Measurements from ENCODE around the gene RYR2. TPM values are rescaled to one million over a fixed set of nuclear protein-coding genes. Genes with fewer than 3 reads are reported as not detected.
"Not testable (repeated sequence)": the region's sequence is repeated elsewhere in the genome, so short reads cannot be mapped to it uniquely, and the experiment has no call there.

Gene RYR2
- total RNA-seq, 1 donor: not detected

DNA sequence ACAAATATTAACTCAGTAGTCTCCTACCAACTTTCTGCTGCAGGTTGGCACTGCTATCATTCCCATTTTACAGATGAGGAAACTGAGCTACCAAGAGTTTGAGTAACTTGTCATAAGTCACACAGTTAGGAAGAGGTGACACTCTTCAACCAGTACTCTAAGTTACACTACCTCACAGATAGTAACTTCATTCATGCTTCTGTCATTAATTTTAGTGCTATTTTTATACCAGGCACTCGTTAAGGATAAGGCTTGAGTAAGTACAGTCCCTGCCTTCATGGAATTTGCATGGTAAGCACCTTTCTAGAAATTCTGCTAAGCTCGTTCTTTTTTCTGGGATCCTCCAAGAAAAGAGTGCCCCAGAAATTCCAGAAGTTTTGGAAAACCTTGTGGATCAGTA, 770.1 kb downstream of the RYR2 start:
- no peak for DNase-seq (ENCODE audit: low read depth in 2 of 3, low spot score in 2 of 3)

DNA sequence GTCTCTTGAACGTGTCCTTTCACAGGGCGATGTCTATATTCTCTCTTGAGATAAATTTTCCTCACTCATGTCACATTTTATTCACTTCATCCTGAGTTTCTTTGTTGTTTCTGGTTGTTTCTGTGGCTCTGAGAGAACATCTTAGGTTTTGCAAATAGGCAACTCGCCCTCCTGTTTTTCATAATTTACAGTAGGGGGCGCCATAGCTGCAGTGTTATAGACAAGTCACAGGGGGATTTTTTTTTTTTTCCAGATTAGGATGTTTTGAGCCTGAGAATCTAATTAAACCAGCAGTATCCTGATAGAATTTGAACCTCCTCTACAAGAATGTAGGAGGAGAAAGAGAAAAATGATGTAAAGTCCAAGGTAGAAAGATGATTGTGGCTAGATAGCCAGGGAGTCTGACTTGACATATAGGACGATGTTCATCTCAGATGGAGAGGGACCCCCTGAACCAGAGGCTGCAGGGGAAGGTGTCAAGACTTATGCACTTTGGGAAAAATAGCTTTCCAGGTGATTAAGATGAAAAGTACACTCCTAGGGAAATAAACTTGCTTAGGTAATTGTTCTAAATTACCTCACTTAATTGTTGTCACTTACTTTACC, 772.4 kb downstream of the RYR2 start:
- peak in 2 of 3 donors; percentile 10 to 48 for DNase-seq (ENCODE audit: low read depth in 2 of 3, low spot score in 2 of 3)

DNA sequence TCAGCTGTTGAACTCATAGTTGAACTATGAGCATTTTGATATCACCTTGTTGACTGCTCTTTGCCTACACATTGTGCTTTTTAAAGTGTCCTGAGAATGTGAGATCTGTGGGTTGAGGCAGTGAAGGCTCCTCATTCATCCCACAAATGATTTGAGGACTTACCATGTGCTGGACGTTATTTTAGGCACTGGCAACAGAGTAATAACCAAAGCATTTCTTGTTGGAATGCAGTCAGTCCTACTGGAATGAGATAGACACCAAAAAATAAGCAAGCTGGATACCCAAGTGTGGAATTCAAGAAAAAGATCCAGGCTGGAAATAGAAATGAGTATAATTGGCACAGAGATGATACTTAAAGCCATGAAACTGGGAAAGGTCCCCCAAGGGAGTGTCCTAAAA, 775.3 kb downstream of the RYR2 start:
- DNase-seq (ENCODE audit: low read depth in 2 of 3, low spot score in 2 of 3): no peak

DNA sequence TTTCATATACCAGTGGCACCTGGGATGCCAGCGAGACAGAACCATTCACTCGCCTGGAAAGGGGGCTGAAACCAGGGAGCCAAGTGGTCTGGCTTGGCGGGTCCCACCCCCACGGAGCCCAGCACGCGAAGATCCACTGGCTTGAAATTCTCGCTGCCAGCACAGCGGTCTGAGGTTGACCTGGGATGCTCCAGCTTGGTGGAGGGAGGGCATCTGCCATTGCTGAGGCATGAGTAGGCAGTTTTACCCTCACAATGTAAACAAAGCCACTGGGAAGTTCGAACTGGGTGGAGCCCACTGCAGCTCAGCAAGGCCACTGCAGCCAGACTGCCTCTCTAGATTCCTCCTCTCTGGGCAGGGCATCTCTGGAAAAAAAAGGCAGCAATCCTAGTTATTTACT, 778.6 kb downstream of the RYR2 start:
- DNase-seq (ENCODE audit: low read depth in 2 of 3, low spot score in 2 of 3): not testable (repeated sequence)

DNA sequence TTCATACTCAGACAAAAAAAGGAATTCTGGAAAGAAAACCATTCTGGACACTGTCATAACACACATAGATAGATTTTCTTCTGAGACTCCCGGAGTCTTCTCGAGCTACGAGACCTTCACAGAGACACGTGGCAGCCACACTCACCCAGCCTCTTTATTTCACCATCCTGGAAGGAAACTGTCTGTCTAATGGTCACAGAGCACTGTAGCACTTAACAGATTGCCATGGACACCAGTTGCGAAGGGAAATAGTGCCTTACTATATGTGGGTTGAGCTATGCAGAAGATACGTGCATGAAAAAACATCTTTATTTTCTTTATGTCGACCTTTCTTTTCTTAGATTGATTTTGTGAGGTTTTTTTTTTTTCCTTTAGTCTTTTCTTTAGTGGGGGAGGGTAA, 790.9 kb downstream of the RYR2 start:
- DNase-seq (ENCODE audit: low read depth in 2 of 3, low spot score in 2 of 3): no peak

DNA sequence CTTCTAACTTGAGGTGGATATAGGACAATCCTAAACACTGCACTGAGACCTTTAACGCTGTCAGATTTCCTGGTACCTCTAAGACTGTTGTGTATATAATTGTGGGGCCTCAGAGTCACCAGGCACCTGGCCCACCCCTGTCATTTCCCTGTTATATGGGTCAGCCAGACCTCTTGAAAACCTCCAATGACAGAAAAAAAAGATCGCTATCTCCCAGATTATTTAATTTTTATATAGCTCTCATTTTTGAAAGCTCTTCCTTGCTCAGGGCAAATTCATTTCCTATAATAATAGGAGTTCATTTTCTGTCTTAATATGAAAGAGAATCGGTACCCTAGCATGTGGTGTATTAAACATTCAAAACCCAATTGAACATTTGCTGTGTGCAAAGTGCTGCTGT, 792.1 kb downstream of the RYR2 start:
- no peak for DNase-seq (ENCODE audit: low read depth in 2 of 3, low spot score in 2 of 3)

DNA sequence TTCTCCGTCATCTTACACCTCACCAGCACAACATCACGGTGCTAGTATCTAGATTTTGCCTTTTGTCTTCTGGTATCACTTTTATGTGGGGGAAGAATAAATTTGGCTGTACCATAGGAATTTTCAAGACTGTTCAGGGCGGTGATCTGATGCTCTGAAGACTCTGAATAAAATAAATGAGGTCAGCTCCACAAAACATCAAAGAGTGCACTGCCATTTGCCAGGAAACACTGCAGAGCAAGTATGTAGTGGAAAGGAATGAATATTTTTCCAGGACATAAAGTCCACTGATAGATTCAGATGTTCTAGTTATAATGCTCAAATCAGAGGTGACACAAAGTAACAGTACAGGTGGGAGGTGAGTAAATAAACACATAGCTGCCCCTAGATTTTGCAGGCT, 792.5 kb downstream of the RYR2 start:
- DNase-seq (ENCODE audit: low read depth in 2 of 3, low spot score in 2 of 3): no peak

DNA sequence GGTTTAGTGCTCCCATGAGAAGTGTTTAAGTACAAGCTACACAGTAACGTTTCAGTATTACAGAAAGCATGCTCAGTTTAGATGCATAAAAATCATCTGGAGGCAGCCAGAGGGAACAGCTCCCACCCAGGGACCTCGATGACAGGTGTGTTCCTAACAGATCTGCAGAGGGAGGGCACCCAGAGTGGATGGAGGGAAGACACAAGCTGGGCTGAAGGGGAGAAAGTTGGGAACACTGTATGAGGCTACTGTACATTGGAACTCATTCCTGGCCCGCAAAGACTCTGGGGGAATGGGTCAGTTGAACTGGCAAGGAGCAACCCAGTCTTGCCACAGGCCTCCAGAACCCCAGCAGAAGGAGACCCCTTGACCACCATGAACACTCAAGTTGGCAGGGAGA, 796.3 kb downstream of the RYR2 start:
- DNase-seq (ENCODE audit: low read depth in 2 of 3, low spot score in 2 of 3): no peak

DNA sequence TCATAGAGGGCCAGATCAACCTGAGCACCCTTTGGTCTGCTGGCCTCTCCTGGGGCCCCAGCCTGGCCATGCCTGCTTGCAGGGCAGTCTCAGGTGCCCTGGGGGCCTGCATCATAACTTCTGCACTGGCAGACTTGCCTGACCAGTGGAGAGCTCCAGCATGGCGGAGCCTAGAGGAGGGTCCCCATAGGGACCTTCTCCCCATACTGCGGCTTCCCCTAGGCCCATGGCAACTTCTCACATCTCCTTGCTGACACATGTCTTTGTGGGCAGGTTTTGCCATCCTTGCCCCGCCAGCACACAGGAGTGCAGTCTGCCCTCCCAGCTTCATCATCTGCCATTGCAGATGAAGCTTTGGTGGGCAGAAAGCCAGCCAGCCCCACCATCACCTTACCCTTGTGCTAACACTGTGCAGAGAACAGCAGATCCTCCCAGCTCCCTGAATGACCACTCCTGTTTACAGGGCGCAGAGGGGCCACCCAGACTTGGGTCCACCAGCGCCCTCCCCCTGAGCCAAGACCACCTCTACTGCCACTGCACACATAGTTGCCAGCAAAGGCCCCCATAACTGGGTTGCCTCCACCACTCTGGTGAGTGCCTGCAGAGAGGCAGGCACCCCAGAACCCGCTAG, 797.0 kb downstream of the RYR2 start:
- DNase-seq (ENCODE audit: low read depth in 2 of 3, low spot score in 2 of 3): no peak

DNA sequence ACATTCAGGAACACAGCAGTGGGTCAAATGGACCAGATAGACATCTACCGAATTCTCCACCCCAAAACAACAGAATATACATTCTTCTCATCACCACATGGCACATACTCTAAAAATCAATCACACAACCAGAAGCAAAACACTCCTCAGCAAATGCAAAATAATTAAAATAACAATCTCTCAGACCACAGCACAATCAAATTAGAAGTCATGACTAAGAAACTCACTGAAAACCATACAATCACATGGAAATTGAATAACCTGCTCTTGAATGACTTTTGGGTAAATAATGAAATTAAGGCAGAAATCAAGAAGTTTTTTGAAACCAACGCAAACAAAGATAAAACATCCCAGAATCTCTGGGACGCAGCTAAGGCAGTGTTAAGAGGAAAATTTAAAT, 799.5 kb downstream of the RYR2 start:
- DNase-seq (ENCODE audit: low read depth in 2 of 3, low spot score in 2 of 3): no peak

DNA sequence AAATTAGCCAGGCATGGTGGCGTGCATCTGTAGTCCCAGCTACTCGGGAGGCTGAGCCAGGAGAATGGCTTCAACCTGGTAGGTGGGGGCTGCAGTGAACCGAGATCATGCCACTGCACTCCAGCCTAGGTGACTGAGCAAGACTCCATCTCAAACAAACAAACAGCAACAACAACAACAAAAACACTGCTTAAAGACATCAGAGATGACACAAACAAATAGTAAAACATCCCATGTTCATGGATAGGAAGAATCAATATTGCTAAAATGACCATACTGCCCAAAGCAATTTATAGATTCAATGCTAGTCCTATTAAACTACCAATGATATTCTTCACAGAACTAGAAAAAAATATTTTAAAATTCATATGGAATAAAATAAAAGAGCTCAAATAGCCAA, 801.5 kb downstream of the RYR2 start:
- not testable (repeated sequence) for DNase-seq (ENCODE audit: low read depth in 2 of 3, low spot score in 2 of 3)

DNA sequence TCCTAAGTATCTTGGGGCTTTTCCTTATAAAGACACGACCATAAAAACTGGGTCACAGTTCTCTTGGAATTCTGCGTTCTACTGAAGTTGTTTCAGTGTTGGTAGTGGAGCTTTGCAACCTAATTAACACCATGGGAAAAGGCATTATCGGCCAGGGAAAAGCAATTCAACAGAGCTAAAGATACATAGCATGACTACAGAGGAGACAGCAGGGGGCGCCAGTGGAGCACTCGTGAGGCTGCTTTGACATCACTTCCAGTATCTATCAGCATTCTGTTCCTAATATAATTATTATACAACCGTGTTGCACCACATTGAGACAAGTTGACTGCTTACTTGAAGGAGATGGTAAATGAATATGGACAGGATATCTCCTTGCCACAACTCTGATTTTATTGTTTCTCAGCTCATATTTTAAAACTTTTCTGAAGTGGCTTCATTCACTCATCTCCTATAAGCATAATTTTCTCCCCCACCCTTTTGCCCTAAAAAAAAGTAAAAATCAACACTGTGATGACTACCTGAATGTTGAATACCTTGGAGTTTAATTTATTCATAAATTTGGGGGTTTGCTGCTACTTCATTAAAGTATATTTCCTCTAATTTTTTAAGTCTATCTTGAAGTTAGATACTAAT, 809.3 kb downstream of the RYR2 start:
- peak in 2 of 3 donors; percentile 44 to 71 for DNase-seq (ENCODE audit: low read depth in 2 of 3, low spot score in 2 of 3)

DNA sequence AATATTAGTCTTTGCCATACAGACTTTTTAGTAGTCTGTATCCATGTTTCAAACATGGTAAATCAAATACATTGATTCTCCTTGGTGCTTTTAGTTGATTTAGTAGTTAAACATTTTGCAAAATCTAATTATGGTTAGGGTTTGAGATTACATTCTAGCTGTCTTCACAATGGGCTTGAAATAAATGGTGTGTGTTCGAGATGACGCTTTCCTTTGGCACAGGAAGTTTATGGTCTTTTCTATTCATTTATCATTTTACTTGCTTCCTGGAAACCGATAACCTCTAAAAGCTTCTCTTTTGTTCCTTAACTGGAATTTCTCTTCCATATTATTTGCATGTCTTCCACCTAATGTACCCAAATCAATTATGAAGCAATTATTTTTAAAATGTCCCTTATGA, 810.4 kb downstream of the RYR2 start:
- DNase-seq (ENCODE audit: low read depth in 2 of 3, low spot score in 2 of 3): no peak

DNA sequence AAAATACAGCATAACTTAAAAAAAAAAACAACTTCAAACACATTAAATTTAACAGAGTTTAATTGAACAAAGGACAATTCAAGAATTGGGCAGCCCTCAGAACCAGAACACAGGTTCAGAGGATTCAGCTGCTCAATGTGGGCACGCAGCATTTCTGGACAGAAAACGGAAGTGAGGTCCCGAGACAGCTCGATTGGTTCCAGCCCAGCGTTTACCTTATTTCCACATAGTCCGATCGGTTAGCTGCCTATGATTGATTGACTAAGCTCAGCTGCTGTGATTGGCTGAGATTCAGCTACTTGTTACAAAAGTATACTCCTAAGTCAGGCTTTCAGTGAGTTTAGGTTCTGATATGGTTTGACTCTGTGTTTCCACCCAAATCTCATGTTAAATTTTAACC, 815.5 kb downstream of the RYR2 start:
- DNase-seq (ENCODE audit: low read depth in 2 of 3, low spot score in 2 of 3): no peak

DNA sequence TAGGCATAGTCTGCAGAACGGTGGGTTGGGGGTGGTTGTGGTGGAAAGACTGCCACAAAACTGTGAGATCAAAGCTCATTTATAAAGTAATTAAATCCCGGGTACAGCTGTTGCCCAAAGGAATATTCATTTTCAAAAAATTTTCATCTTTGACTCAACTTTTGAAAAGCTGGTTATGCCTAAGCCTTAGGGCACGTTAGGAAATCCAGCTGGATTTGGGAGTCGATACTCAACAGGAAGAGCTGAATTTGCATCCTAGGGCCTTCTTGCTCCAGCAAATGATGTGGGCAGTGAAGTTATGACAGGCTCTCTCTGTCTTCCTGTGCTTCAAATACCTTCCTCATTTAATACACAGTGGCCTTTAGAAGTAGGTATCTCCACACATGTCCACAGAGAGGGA, 817.0 kb downstream of the RYR2 start:
- DNase-seq (ENCODE audit: low read depth in 2 of 3, low spot score in 2 of 3): no peak

DNA sequence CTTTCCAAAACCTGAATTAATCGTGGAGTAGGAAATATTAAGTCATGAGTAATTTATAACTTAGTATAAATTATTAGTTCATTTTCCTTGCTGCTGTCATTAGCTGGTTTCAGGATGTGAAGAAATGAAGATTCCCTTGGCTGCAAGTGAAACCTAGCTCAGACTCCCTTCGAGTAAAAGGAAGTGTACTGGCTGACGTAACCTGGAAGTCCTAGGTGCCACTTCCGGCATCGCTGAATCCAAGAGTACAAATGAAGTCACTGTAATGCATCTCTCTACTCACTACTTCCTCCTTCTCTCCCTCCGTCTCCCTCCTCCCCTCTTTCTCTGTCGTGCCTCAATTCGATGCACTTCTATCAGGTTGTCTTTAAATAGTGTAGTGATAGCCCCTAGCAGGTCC, 820.0 kb downstream of the RYR2 start:
- no peak for DNase-seq (ENCODE audit: low read depth in 2 of 3, low spot score in 2 of 3)

DNA sequence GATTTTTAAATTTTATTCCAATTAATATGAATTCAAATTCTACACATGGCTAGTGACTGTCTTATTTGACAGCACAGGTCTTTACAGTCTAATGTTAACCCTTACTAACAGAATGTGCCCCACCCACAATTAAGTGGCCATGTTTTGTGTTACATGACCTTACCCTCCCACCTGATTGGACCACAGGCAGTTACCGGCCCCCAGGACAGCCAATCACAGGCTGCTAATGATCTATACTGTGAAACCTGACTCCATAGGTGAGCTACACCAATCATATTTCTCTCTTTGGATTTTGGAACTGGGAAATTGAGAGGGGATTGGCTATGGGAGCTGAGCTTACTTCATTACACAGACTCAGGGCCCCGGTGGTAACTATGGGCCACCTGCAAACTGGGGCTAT, 821.2 kb downstream of the RYR2 start:
- no peak for DNase-seq (ENCODE audit: low read depth in 2 of 3, low spot score in 2 of 3)

DNA sequence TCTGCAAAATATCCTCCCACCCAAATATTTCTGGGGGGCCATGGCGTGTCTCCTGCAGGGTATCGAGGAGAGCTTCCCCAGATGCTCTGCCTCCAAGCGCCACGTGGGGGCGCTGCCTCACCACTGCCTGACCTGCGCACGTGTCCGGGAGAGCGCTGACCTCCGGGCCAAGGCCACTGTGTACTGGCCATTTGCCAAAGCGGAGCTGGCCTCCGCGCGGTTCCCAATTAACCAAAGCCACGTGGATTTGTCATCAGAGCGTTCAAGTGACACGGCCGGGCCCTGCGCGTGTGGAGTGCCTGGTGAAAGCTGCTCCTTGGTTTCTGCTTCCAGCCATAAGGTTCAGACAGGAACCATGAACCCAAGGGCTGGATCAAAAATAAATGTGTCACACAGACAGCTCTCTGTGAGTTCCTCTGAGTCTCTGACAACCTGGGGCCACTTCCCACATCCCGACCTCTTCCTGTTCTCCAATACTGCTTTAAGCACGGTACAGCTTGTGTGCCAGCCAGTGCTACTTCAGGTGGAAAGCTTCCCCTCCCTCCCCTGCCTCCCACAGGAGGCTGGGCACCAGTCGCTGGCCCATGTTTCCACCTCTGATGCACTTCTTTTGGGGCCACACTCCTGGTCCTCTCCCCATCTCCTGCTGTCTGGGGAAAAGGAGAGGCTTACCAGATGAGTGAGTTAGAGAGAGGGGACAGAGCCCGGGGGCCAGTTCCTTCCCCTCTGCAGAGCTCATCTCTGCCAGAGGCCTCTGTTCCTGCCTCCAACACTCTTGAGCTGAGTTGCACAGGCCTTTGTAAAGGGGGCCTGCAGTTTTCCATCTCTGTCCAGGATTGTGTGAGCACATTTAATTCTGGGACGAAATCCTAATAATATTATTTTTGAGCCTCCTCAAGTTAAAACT, 822.6 kb downstream of the RYR2 start:
- peak in 2 of 3 donors; percentile 44 to 58 for DNase-seq (ENCODE audit: low read depth in 2 of 3, low spot score in 2 of 3)

DNA sequence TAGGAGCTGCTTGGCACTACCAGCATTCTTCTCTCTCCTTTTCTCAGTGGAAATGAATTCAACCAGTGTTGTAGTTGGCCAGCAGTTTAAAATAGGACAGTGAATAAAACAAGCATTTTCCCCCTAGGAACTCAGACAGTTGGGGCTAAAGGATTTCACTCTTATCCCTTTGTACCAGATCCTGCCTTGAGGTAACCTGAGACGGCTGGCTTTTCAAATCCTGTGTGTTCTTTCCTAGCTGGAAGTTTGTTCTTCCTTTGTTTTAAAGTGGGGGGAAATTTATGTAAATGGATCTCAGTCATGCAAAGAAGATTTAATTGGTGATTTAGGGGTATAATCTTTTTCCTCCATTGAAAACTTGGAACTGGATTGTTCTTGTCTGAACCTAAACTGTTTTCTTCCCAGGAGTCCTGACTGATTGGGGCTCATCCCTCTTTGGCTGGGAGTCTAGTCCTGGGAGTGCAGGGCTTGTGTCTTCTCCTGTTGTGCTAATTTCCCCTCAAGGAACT, 825.5 kb downstream of the RYR2 start:
- no peak for DNase-seq (ENCODE audit: low read depth in 2 of 3, low spot score in 2 of 3)

DNA sequence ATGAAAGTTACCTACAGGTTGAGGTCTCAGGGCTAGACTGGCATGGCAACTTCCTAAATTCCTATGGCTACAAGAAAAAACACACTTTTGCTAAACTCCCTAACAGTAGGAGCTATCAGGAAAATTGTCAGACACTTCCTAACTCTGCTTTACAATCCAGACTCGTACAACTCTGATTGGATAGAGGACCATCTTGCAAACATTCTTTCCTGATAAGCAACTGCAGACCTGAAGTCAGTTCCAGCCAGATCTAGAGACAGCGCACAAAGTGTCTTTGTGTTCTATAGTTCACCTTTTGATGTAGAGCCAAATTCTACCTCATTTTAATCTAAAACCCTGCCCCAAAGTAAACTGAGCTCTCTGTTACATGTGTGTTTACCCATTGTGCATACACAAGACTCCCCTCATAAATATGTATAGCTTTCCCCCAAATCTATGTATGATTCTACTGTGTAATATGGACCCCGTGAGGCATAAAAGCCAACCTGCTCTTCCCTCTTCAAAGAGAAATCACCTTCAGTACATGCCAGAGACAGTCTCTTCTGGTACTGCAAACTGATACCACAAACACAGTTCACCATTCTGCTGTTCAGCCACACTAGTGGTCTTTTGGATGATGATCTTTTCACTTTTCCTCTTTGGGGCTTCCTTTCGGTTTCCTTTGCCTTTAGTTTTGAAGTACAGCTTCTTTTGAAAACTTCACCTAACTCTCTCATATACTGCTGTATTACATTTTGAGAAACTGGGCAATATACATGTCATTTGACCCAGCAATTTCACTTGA, 827.0 kb downstream of the RYR2 start:
- no peak for DNase-seq (ENCODE audit: low read depth in 2 of 3, low spot score in 2 of 3)

Measured in hematopoietic multipotent progenitor cell (in vitro differentiated cells).